ENCODE results near the gene TDRD3.

DNA sequence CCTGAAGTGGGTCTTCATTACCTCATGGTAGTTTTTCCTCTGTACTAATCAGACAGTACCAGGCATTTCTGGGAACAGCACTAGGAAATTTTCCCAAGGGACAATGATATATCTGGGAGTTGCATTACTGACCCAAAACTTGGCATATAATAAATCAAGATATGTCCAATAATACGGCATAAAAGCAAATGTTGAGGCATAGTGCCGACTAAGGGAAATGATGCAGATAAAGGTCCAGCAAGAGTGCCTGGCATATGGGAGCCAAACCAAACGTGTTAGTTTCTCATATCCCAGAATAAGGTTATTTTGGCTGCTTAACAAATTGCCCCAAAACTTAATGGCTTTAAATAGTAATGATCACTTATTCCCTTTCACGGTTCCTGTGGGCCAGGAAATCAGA, 12.1 kb upstream of the TDRD3 start:
- TF ChIP-seq, protein P1, sequence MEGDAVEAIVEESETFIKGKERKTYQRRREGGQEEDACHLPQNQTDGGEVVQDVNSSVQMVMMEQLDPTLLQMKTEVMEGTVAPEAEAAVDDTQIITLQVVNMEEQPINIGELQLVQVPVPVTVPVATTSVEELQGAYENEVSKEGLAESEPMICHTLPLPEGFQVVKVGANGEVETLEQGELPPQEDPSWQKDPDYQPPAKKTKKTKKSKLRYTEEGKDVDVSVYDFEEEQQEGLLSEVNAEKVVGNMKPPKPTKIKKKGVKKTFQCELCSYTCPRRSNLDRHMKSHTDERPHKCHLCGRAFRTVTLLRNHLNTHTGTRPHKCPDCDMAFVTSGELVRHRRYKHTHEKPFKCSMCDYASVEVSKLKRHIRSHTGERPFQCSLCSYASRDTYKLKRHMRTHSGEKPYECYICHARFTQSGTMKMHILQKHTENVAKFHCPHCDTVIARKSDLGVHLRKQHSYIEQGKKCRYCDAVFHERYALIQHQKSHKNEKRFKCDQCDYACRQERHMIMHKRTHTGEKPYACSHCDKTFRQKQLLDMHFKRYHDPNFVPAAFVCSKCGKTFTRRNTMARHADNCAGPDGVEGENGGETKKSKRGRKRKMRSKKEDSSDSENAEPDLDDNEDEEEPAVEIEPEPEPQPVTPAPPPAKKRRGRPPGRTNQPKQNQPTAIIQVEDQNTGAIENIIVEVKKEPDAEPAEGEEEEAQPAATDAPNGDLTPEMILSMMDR (IDR thresholded peaks at IDR 0.05; ENCODE audit: borderline replicate concordance, extremely low read depth, low read length, poor library complexity, severe bottlenecking): no peak
- no peak for TF ChIP-seq EZH2 (IDR thresholded peaks at IDR 0.05; ENCODE audit: borderline replicate concordance, low read depth, low read length, severe bottlenecking)

Measured in DND-41 (cell line).